Lower leg skin (tissue), 4 donors: ENCODE data around the gene DGKA. TPM values are rescaled to one million over a fixed set of nuclear protein-coding genes. Genes with fewer than 3 reads are reported as not detected.
A peak's percentile ranks its signal among the peaks of the same experiment; 100 is the strongest.

Source experiments
- DNase-seq, 2 donors: peaks; one replicate each; pipeline ENCODE4 v3.0.0-alpha.2; 2019; ENCODE audit warnings: low spot score in 2 of 2
- H3K4me3 ChIP-seq: fragments of 200-600 bp; sonication (generic); 2 replicates; pipeline ENCODE4 v1.5.1; 2017; ENCODE audit warnings: mild to moderate bottlenecking, low read depth; ENCODE audit not compliant: poor library complexity, severe bottlenecking
- POLR2A ChIP-seq, 2 donors: fragments of 450-650 bp; IDR thresholded peaks; one replicate each; pipeline ENCODE4 v1.6.1; 2016 to 2017; ENCODE audit warnings: antibody characterized with exemption in 2 of 2, mild to moderate bottlenecking in 1 of 2, moderate library complexity in 1 of 2
- WGBS, 2 donors: methylation state at CpG; one replicate each; pipeline ENCODE4 v1.1.5; 2018; 5-methylcytosine and 5-hydroxymethylcytosine counted together
- intact Hi-C: fragments of 100-400 bp; cut with DNase I; formaldehyde crosslinking; loops from one replicate; pipeline ENCODE4 v1.15.0; 2023; ENCODE audit warnings: low total_unique reads
- total RNA-seq, 4 donors: library from RNA; depleted of rRNA; stranded (reverse); fragments of >200 nt; gene quantifications; one replicate each; pipeline ENCODE4 v1.1.0, GENCODE V29; 2016
- TF ChIP-seq, protein P1 (sequence below), 3 donors: fragments of 450-650 bp; IDR thresholded peaks; one replicate each; pipeline ENCODE4 v1.5.1; 2016; ENCODE audit warnings: antibody characterized with exemption in 3 of 3, mild to moderate bottlenecking in 3 of 3, moderate library complexity in 2 of 3

Gene DGKA
- 100 to 1,000 TPM; 139 to 354 (median 176) TPM for total RNA-seq

DNA sequence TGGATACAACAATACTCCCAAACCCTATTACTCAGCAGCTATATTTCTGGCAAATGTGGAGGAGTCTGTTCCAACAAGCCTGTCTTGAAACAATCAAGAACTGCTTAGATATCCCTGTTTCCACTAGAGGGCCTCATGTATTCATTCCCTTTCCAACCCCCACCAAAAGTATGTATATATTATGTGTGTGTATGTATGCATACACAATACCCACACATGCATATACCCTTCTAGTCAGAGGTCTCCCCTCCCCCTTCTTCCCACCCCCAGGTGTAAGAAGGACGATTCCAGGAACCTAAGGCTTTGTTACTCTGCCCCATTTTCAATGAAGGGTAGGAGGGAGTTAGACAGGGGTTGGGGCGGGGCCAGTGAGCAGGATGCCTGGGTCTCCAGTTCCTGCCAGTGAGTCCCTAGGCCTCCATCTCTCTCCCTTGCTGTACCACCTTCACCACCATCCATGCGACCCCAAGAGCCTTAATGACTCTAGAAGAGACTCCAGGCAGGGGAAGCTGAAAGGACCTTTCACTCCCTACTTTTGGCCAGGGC is at the start of gene DGKA:
Gene DGKA, plus strand, starts transcription at position 392 of the 546 bp plus-strand sequence. CDS start 5,342 bp downstream, outside the sequence.
- intact Hi-C loops: no loop called here
- peak in 1 of 2 donors; percentile 88 for DNase-seq

DNA sequence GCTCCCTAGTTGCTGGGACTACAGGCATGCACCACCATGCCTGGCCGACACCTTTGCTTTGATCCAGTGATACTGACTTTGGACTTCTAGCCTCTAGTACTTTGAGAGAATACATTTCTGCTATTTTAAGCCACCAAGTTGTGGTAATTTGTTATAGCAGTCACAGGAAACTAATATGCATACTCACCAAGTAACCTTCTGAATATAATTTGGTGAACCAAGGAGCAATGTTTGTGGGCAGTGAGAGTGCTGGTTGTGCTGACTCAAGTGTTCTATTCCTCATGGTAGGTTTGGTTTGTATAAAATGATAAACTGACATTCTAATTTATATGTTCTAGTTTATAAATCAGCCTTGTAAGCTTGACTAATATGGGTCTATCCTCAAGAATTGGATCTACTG is 45.8 kb upstream of the DGKA start:
- TF ChIP-seq, protein P1, sequence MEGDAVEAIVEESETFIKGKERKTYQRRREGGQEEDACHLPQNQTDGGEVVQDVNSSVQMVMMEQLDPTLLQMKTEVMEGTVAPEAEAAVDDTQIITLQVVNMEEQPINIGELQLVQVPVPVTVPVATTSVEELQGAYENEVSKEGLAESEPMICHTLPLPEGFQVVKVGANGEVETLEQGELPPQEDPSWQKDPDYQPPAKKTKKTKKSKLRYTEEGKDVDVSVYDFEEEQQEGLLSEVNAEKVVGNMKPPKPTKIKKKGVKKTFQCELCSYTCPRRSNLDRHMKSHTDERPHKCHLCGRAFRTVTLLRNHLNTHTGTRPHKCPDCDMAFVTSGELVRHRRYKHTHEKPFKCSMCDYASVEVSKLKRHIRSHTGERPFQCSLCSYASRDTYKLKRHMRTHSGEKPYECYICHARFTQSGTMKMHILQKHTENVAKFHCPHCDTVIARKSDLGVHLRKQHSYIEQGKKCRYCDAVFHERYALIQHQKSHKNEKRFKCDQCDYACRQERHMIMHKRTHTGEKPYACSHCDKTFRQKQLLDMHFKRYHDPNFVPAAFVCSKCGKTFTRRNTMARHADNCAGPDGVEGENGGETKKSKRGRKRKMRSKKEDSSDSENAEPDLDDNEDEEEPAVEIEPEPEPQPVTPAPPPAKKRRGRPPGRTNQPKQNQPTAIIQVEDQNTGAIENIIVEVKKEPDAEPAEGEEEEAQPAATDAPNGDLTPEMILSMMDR (IDR thresholded peaks at IDR 0.05): no peak
- no peak for TF ChIP-seq POLR2A (IDR thresholded peaks at IDR 0.05)
- DNase-seq: no peak
- intact Hi-C loops: no loop called here
- 70 to 87% methylated on average over 1 of the region's 1 CpG for WGBS, 2 donors
- no peak overlapping the region for H3K4me3 ChIP-seq

More for the DNA sequence above, at the start of gene DGKA:
- WGBS, 2 donors: 16 to 25% methylated on average over 3 of the region's 3 CpGs
- no peak for TF ChIP-seq POLR2A (IDR thresholded peaks at IDR 0.05)
- H3K4me3 ChIP-seq: peak within 1 kb of the TSS; percentile 31

DNA sequence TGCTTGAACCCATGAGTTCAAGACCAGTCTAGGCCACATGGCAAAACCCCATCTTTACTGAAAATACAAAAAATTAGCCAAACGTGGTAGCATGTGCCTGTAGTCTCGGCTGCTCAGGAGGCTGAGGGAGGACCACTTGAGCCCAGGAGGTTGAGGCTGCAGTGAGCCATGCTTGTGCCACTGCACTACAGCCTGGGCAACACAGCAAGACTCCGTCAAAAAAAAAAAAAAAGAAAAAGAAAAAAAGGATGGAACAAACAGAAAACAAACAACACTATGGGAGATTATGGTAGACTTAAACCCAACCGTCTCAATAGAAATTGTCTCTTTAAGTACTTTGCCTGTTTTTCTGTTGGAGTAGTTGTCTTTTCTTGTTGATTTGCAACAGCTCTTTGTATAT is 39.7 kb upstream of the DGKA start:
- no peak overlapping the region for H3K4me3 ChIP-seq
- 83 to 93% methylated on average over 4 of the region's 4 CpGs for WGBS, 2 donors
- DNase-seq: no peak
- TF ChIP-seq POLR2A (IDR thresholded peaks at IDR 0.05): no peak
- TF ChIP-seq, protein P1 (IDR thresholded peaks at IDR 0.05): no peak
- intact Hi-C loops: no loop called here

DNA sequence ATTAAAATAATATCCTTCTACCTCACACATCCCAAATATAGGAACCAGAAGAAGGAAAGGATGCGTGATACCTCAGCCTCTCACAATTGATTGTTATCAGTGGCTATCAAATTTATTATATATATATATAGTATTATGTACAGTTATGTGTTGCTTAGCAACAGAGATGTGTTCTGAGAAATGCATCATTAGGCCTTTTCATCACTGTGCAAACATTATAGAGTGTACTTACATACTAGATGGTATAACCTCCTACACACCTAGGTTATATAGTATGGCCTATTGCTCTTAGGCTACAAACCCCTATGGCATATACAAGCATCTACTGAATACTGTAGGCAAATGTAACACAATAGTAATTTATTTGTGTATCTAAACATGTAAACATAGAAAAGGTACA is 37.2 kb upstream of the DGKA start:
- intact Hi-C loops: no loop called here
- H3K4me3 ChIP-seq: no peak overlapping the region
- WGBS, 2 donors: 95 to 97% methylated on average over 1 of the region's 1 CpG
- DNase-seq: no peak
- TF ChIP-seq POLR2A (IDR thresholded peaks at IDR 0.05): no peak
- TF ChIP-seq, protein P1 (IDR thresholded peaks at IDR 0.05): no peak

DNA sequence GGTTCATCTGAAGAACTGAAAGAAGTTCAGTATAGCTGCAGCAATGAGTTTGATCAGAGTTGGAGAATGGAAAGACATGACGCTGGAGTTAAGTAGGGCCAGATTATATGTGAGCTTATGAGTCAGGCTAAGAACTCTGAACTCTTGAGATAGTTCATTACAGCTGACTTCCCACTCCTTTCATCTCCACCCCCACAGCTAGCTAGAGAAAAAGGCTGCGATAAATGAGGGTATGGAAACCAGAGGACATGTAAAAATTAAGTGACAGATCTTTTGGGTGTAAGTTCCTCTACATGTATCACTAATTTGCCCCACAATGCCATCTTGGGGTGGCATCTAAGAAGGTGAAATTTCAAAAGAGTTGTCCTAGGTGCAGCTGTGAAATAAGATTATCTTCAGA is 31.9 kb upstream of the DGKA start:
- WGBS, 2 donors: 43 to 58% methylated on average over 2 of the region's 2 CpGs
- TF ChIP-seq, protein P1 (IDR thresholded peaks at IDR 0.05): no peak
- TF ChIP-seq POLR2A (IDR thresholded peaks at IDR 0.05): no peak
- intact Hi-C loops: no loop called here

DNA sequence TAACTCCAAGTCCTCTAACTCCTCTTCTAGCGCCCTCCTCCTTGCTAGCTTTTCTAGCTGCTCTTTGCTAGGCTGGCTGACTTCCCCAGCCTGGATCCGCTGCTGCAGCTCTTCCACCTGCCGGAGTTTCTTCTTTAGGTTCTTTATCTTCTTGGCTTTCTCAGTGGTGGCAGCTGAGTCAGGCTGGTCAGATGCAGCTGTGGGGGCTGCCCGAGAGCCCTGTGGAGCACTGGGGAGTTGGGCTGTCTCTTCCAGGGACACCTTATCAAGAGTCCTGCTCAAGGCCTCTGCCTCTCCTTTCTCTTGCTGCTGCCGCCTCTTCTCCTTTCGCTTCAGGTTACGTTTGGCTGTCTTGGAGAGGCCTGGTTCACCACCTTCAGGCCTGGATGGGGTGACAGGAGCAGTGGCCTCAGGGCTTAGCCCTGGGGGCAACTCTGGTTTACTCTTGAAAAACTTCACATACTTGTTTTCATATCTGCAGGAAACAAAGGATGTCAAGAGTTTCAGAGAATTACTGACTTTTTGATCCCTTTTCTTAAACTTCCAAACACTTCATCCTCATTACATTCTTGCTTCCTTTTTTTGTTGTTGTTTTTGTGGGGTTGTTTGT is 29.0 kb upstream of the DGKA start:
- no peak overlapping the region for H3K4me3 ChIP-seq
- no peak for DNase-seq
- 95% methylated on average over 7 of the region's 7 CpGs for WGBS, 2 donors
- TF ChIP-seq, protein P1 (IDR thresholded peaks at IDR 0.05): no peak
- no peak for TF ChIP-seq POLR2A (IDR thresholded peaks at IDR 0.05)
- intact Hi-C loops: no loop called here

More for the DNA sequence above, 31.9 kb upstream of the DGKA start:
- H3K4me3 ChIP-seq: no peak overlapping the region
- no peak for DNase-seq
